HepG2 (cell line): ENCODE measurements around the gene ZNF512B. TPM values are rescaled to one million over a fixed set of nuclear protein-coding genes. Genes with fewer than 3 reads are reported as not detected.

Source experiments
- AGO1 ChIP-seq: fragments of 200-400 bp; formaldehyde crosslinking; IDR thresholded peaks from 2 replicates; pipeline ENCODE4 v1.6.1; 2017; ENCODE audit warnings: mild to moderate bottlenecking, low read depth, low read length, moderate library complexity; ENCODE audit not compliant: poor library complexity, severe bottlenecking
- BCL6 ChIP-seq: IDR thresholded peaks from 2 replicates; pipeline ENCODE4 v1.6.1; 2016; ENCODE audit warnings: missing genetic modification reagents, missing compliant biosample characterization
- CHD4 ChIP-seq: fragments of 200-600 bp; sonication (generic); IDR thresholded peaks from 2 replicates; pipeline ENCODE4 v1.7.0; 2017; ENCODE audit warnings: mild to moderate bottlenecking, low read length, borderline replicate concordance
- DPF2 ChIP-seq: sonication (generic); formaldehyde crosslinking; IDR thresholded peaks from 2 replicates; pipeline ENCODE4 v1.4.0; 2020; ENCODE audit warnings: mild to moderate bottlenecking, low read depth, missing genetic modification reagents, borderline replicate concordance
- ETV5 ChIP-seq: IDR thresholded peaks from 2 replicates; pipeline ENCODE4 v1.6.1; 2018; ENCODE audit warnings: missing biosample characterization, missing genetic modification reagents, inconsistent platforms, borderline replicate concordance
- GATAD2A ChIP-seq: IDR thresholded peaks from 2 replicates; pipeline ENCODE4 v1.6.1; 2016
- HDAC2 ChIP-seq: sonication (generic); formaldehyde crosslinking; IDR thresholded peaks from 2 replicates; pipeline ENCODE4 v1.4.0; 2020; ENCODE audit warnings: missing genetic modification reagents
- HHEX ChIP-seq: IDR thresholded peaks from 2 replicates; pipeline ENCODE4 v1.6.1; 2016; ENCODE audit warnings: control low read depth
- ISX ChIP-seq: sonication (generic); formaldehyde crosslinking; conservative IDR thresholded peaks from 2 replicates; pipeline ENCODE4 v1.5.0; 2020; ENCODE audit warnings: missing genetic modification reagents
- KLF12 ChIP-seq: sonication (generic); formaldehyde crosslinking; IDR thresholded peaks from 2 replicates; pipeline ENCODE4 v1.4.0; 2020; ENCODE audit warnings: missing genetic modification reagents, borderline replicate concordance
- KLF16 ChIP-seq, 2 experiments: sonication (generic) in 1 of 2; formaldehyde crosslinking in 1 of 2; IDR thresholded peaks; 2 replicates each; pipeline versions ENCODE4 v1.6.1 to v1.8.0; 2016 to 2023; ENCODE audit warnings: missing genetic modification reagents in 2 of 2, missing compliant biosample characterization in 1 of 2
- KLF6 ChIP-seq: IDR thresholded peaks from 2 replicates; pipeline ENCODE4 v1.8.0; 2016; ENCODE audit warnings: missing biosample characterization, missing genetic modification reagents
- LCORL ChIP-seq, 2 experiments: fragments of 450-650 bp in 1 of 2; sonication (generic) in 1 of 2; formaldehyde crosslinking in 1 of 2; IDR thresholded peaks; 2 replicates each; pipeline versions ENCODE4 v1.5.0 to v1.6.1; 2017 to 2020; ENCODE audit warnings: antibody characterized with exemption in 1 of 2, missing genetic modification reagents in 1 of 2
- MTF2 ChIP-seq: sonication (generic); formaldehyde crosslinking; IDR thresholded peaks from 2 replicates; pipeline ENCODE4 v1.5.0; 2020; ENCODE audit warnings: missing genetic modification reagents, borderline replicate concordance
- MXD4 ChIP-seq: IDR thresholded peaks from 2 replicates; pipeline ENCODE4 v1.6.1; 2016; ENCODE audit warnings: mild to moderate bottlenecking, missing biosample characterization, missing genetic modification reagents
- MZF1 ChIP-seq: sonication (generic); formaldehyde crosslinking; IDR thresholded peaks from 2 replicates; pipeline ENCODE4 v1.8.1; 2023; ENCODE audit warnings: mild to moderate bottlenecking, missing genetic modification reagents, borderline replicate concordance
- POLR2G ChIP-seq: fragments of 200-400 bp; formaldehyde crosslinking; IDR thresholded peaks from 2 replicates; pipeline ENCODE4 v1.6.1; 2018; ENCODE audit warnings: mild to moderate bottlenecking, low read depth, low read length, moderate library complexity
- ZFY ChIP-seq: sonication (generic); formaldehyde crosslinking; IDR thresholded peaks from 2 replicates; pipeline ENCODE4 v1.4.0; 2020; ENCODE audit warnings: missing genetic modification reagents
- ZMAT3 ChIP-seq: sonication (generic); formaldehyde crosslinking; conservative IDR thresholded peaks from 2 replicates; pipeline ENCODE4 v1.7.0; 2021; ENCODE audit warnings: missing genetic modification reagents
- ZNF12 ChIP-seq: sonication (generic); formaldehyde crosslinking; IDR thresholded peaks from 2 replicates; pipeline ENCODE4 v1.5.0; 2020; ENCODE audit warnings: missing genetic modification reagents
- ZNF256 ChIP-seq: sonication (generic); formaldehyde crosslinking; conservative IDR thresholded peaks from 2 replicates; pipeline ENCODE4 v1.4.0; 2020; ENCODE audit warnings: missing genetic modification reagents
- ZNF263 ChIP-seq: sonication (generic); formaldehyde crosslinking; IDR thresholded peaks from 2 replicates; pipeline ENCODE4 v1.4.0; 2020; ENCODE audit warnings: missing genetic modification reagents
- ZNF274 ChIP-seq: sonication (generic); formaldehyde crosslinking; IDR thresholded peaks from 2 replicates; pipeline ENCODE4 v1.5.1; 2020; ENCODE audit warnings: mild to moderate bottlenecking, missing genetic modification reagents
- polyA plus RNA-seq, 8 experiments: library from polyadenylated mRNA; depleted of rRNA in 3 of 8; stranded (reverse) in 7 of 8; unstranded in 1 of 8; fragments of >200 nt; fragmentation: Illumina TruSeq in 4 of 8; extraction: Trizol in 4 of 8; gene quantifications; 2 replicates each; pipeline versions ENCODE4 v1.2.1 to v1.2.3, GENCODE V29; 2011 to 2016; ENCODE audit warnings: low read depth in 4 of 8, missing spikeins in 1 of 8, mixed read lengths in 1 of 8; ENCODE audit not compliant: insufficient read depth in 1 of 8
- total RNA-seq, 5 experiments: library from RNA; depleted of rRNA; stranded (reverse); fragments of >200 nt; fragmentation: Illumina TruSeq; extraction: Trizol; gene quantifications; 2 replicates each; pipeline ENCODE4 v1.2.3, GENCODE V29; 2016; ENCODE audit warnings: low read depth in 1 of 5
- TF ChIP-seq, protein P1 (sequence below): sonication (generic); formaldehyde crosslinking; IDR thresholded peaks from 2 replicates; pipeline ENCODE4 v1.4.0; 2020; ENCODE audit warnings: missing genetic modification reagents
- TF ChIP-seq, protein P2 (sequence below): IDR thresholded peaks from 2 replicates; pipeline ENCODE4 v1.4.0; 2020; ENCODE audit warnings: mild to moderate bottlenecking, missing genetic modification reagents
- TF ChIP-seq, protein P3 (sequence below): sonication (generic); formaldehyde crosslinking; IDR thresholded peaks from 2 replicates; pipeline ENCODE4 v1.4.0; 2020; ENCODE audit warnings: missing genetic modification reagents

The ZNF512B gene
- total and polyA plus RNA-seq, 2 of the 13 experiments (the other 11 are each of a cell fraction or from before 2014, with no cell fraction given) = 11.5 to 30.6 TPM

DNA sequence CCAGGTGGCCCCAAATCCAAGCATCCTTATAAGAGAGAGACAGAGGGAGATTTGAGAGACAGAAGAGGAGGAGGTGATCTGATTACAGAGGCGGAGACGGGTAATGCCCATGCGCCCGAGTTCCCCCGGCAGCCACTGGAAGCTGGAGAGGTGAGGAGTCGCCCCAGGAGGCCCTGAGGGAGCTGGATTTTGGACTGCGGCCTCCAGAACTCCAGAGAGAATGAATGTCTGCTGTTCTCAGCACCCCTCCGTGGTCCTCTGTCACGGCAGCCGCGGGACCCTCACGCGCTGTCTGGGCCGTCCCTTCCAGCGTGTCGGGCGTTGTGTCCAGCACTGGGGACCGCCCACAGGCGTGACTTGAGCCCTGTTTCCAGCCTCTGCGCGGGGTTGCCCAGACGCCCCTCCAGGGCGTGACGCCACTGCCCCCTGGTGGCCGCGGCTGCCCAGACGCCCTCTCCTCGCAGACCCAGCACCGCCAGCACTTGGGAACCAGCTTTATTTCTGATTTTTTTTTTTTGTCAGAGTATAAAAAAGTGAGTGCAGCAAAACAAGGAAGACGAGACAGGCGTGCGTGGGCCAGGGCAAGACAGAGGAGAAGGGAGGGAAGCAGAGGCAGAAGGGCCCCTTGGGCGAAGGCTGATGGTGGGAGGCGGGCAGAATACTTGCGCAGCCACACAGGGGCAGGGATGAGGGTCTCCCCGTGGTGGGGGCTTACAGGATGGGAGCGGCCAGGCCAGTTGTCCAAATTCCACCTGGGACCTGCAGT, 4.1 kb upstream of the ZNF512B start (continued):
- TF ChIP-seq POLR2G (peak; percentile 36; the same call in 1 of the 2 replicates), MTF2 (CRISPR knock-in tag) (no peak; the same call in 1 of the 2 replicates), CHD4 (no peak), ZNF274 (CRISPR knock-in tag) (peak; percentile 68; the same call in 1 of the 2 replicates), MXD4 (CRISPR knock-in tag) (peak; percentile 97), ZMAT3 (CRISPR knock-in tag) (peak; percentile 91; the same call in 1 of the 2 replicates), ZNF256 (peak; percentile 91; the same call in 1 of the 2 replicates), KLF12 (CRISPR knock-in tag) (peak; percentile 88), GATAD2A (CRISPR knock-in tag) (peak; percentile 87), AGO1 (peak; percentile 91), MZF1 (CRISPR knock-in tag) (peak; percentile 65; the same call in 1 of the 2 replicates), HDAC2 (peak; percentile 87), DPF2 (peak; percentile 19; the same call in 1 of the 2 replicates), HHEX (no peak), ZFY (CRISPR knock-in tag) (peak; percentile 72), LCORL (IDR thresholded peaks at IDR 0.05) (no peak), LCORL (CRISPR knock-in tag; IDR thresholded peaks at IDR 0.05) (peak; percentile 94), BCL6 (peak; percentile 65), KLF6 (CRISPR knock-in tag) (peak; percentile 83; the same call in 1 of the 2 replicates), ETV5 (CRISPR knock-in tag) (peak; percentile 53; the same call in 1 of the 2 replicates), ZNF263 (CRISPR knock-in tag) (peak; percentile 79), ISX (CRISPR knock-in tag) (peak; percentile 84; the same call in 1 of the 2 replicates), ZNF12 (peak; percentile 81), KLF16 (CRISPR knock-in tag; IDR thresholded peaks at IDR 0.05) (peak in 1 of 2 experiments; percentile 86; a peak in 2 of 4 replicates)
- TF ChIP-seq, protein P1, sequence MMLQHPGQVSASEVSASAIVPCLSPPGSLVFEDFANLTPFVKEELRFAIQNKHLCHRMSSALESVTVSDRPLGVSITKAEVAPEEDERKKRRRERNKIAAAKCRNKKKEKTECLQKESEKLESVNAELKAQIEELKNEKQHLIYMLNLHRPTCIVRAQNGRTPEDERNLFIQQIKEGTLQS (CRISPR knock-in tag) = peak; percentile 28; the same call in 1 of the 2 replicates
- TF ChIP-seq, protein P2, sequence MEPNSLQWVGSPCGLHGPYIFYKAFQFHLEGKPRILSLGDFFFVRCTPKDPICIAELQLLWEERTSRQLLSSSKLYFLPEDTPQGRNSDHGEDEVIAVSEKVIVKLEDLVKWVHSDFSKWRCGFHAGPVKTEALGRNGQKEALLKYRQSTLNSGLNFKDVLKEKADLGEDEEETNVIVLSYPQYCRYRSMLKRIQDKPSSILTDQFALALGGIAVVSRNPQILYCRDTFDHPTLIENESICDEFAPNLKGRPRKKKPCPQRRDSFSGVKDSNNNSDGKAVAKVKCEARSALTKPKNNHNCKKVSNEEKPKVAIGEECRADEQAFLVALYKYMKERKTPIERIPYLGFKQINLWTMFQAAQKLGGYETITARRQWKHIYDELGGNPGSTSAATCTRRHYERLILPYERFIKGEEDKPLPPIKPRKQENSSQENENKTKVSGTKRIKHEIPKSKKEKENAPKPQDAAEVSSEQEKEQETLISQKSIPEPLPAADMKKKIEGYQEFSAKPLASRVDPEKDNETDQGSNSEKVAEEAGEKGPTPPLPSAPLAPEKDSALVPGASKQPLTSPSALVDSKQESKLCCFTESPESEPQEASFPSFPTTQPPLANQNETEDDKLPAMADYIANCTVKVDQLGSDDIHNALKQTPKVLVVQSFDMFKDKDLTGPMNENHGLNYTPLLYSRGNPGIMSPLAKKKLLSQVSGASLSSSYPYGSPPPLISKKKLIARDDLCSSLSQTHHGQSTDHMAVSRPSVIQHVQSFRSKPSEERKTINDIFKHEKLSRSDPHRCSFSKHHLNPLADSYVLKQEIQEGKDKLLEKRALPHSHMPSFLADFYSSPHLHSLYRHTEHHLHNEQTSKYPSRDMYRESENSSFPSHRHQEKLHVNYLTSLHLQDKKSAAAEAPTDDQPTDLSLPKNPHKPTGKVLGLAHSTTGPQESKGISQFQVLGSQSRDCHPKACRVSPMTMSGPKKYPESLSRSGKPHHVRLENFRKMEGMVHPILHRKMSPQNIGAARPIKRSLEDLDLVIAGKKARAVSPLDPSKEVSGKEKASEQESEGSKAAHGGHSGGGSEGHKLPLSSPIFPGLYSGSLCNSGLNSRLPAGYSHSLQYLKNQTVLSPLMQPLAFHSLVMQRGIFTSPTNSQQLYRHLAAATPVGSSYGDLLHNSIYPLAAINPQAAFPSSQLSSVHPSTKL (CRISPR knock-in tag) = peak; percentile 80
- TF ChIP-seq, protein P3, sequence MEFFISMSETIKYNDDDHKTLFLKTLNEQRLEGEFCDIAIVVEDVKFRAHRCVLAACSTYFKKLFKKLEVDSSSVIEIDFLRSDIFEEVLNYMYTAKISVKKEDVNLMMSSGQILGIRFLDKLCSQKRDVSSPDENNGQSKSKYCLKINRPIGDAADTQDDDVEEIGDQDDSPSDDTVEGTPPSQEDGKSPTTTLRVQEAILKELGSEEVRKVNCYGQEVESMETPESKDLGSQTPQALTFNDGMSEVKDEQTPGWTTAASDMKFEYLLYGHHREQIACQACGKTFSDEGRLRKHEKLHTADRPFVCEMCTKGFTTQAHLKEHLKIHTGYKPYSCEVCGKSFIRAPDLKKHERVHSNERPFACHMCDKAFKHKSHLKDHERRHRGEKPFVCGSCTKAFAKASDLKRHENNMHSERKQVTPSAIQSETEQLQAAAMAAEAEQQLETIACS (CRISPR knock-in tag) = peak; percentile 69; the same call in 1 of the 2 replicates
